K562 (cell line): ENCODE results near the gene KRT77. TPM values are rescaled to one million over a fixed set of nuclear protein-coding genes. Genes with fewer than 3 reads are reported as not detected.
A peak's percentile ranks its signal among the peaks of the same experiment; 100 is the strongest.

Experiments
- ATF1 ChIP-seq, 2 experiments: fragments of 450-650 bp in 1 of 2; IDR thresholded peaks; 2 replicates each; pipeline ENCODE4 v1.6.1; 2016; ENCODE audit warnings: missing compliant biosample characterization in 1 of 2, missing genetic modification characterization in 1 of 2
- CBFA2T2 ChIP-seq: fragments of 450-650 bp; conservative IDR thresholded peaks from 2 replicates; pipeline ENCODE4 v1.6.1; 2017; ENCODE audit warnings: mild to moderate bottlenecking
- CCNT2 ChIP-seq: IDR thresholded peaks from 2 replicates; pipeline ENCODE4 v1.6.1; 2011; ENCODE audit warnings: borderline replicate concordance, low read depth, mild to moderate bottlenecking, moderate library complexity, mixed read lengths, low read length; ENCODE audit not compliant: insufficient read length; ENCODE audit errors: extremely low read depth
- DACH1 ChIP-seq: fragments of 450-650 bp; IDR thresholded peaks from 2 replicates; pipeline ENCODE4 v1.6.1; 2018; ENCODE audit not compliant: partially characterized antibody
- DIDO1 ChIP-seq: fragments of 450-650 bp; IDR thresholded peaks from 2 replicates; pipeline ENCODE4 v1.6.1; 2016; ENCODE audit warnings: low read depth, missing biosample characterization, missing genetic modification characterization
- ESRRB ChIP-seq: fragments of 250-450 bp; sonication (Bioruptor Pico); IDR thresholded peaks from 2 replicates; pipeline ENCODE4 v1.5.0; 2020; ENCODE audit warnings: mild to moderate bottlenecking, moderate library complexity, borderline replicate concordance
- HLTF ChIP-seq: fragments of 450-650 bp; IDR thresholded peaks from 2 replicates; pipeline ENCODE4 v1.6.1; 2016
- IRF2 ChIP-seq: sonication (generic); formaldehyde crosslinking; IDR thresholded peaks from 2 replicates; pipeline ENCODE4 v1.8.1; 2022; ENCODE audit warnings: mild to moderate bottlenecking, missing genetic modification reagents
- KAT7 ChIP-seq: sonication (generic); formaldehyde crosslinking; IDR thresholded peaks from 2 replicates; pipeline ENCODE4 v1.8.0; 2022; ENCODE audit warnings: missing genetic modification reagents, mild to moderate bottlenecking, borderline replicate concordance
- NFIC ChIP-seq: fragments of 450-650 bp; IDR thresholded peaks from 2 replicates; pipeline ENCODE4 v1.6.1; 2017; ENCODE audit warnings: mild to moderate bottlenecking, inconsistent platforms
- PHF8 ChIP-seq: fragments of 200-600 bp; sonication (generic); IDR thresholded peaks from 2 replicates; pipeline ENCODE4 v1.6.1; 2012; ENCODE audit warnings: mixed run types, mild to moderate bottlenecking, inconsistent platforms, low read length, moderate library complexity, borderline replicate concordance
- POLR2AphosphoS2 ChIP-seq: IDR thresholded peaks from 2 replicates; pipeline ENCODE4 v1.6.1; 2012; ENCODE audit warnings: low read length, improper control_type of control experiment
- POLR2G ChIP-seq: fragments of 200-400 bp; formaldehyde crosslinking; IDR thresholded peaks from 2 replicates; pipeline ENCODE4 v1.6.1; 2017; ENCODE audit warnings: low read depth, mild to moderate bottlenecking, antibody characterized with exemption, low read length, moderate library complexity
- PTBP1 ChIP-seq: fragments of 200-400 bp; formaldehyde crosslinking; IDR thresholded peaks from 2 replicates; pipeline ENCODE4 v1.6.1; 2017; ENCODE audit warnings: low read depth, low read length
- RBBP5 ChIP-seq: fragments of 200-600 bp; sonication (generic); IDR thresholded peaks from 2 replicates; pipeline ENCODE4 v1.6.1; 2012; ENCODE audit warnings: borderline replicate concordance, mild to moderate bottlenecking, low read length, control low read depth, inconsistent platforms; ENCODE audit not compliant: insufficient read depth, poor library complexity, severe bottlenecking
- RBM25 ChIP-seq: fragments of 200-400 bp; formaldehyde crosslinking; IDR thresholded peaks from 2 replicates; pipeline ENCODE4 v1.6.1; 2018; ENCODE audit warnings: low read length, low read depth, moderate library complexity; ENCODE audit not compliant: severe bottlenecking
- RFX5 ChIP-seq: IDR thresholded peaks from 2 replicates; pipeline ENCODE4 v1.6.1; 2011; ENCODE audit warnings: low read depth, mild to moderate bottlenecking, improper control_type of control experiment, low read length
- RHOXF2B ChIP-seq: fragments of 250-450 bp; sonication (Bioruptor Pico); conservative IDR thresholded peaks from 2 replicates; pipeline ENCODE4 v1.5.1; 2021
- SMC3 ChIP-seq: conservative IDR thresholded peaks from 2 replicates; pipeline ENCODE4 v1.6.1; 2011; ENCODE audit warnings: low read depth, low read length, improper control_type of control experiment; ENCODE audit not compliant: insufficient read depth
- TAF7 ChIP-seq: fragments of 450-650 bp; IDR thresholded peaks from 2 replicates; pipeline ENCODE4 v1.6.1; 2016; ENCODE audit warnings: missing genetic modification characterization, missing compliant biosample characterization
- ZNF174 ChIP-seq: fragments of 250-450 bp; sonication (Bioruptor Pico); IDR thresholded peaks from 2 replicates; pipeline ENCODE4 v1.4.0; 2020; ENCODE audit warnings: mild to moderate bottlenecking
- ZNF57 ChIP-seq: fragments of 450-650 bp; formaldehyde crosslinking; IDR thresholded peaks from 2 replicates; pipeline ENCODE4 v1.4.0; 2020; ENCODE audit warnings: mild to moderate bottlenecking, moderate library complexity
- ZSCAN32 ChIP-seq: fragments of 450-650 bp; formaldehyde crosslinking; IDR thresholded peaks from 2 replicates; pipeline ENCODE4 v1.4.0; 2020; ENCODE audit warnings: mild to moderate bottlenecking, moderate library complexity
- polyA plus RNA-seq, 8 experiments: library from polyadenylated mRNA; depleted of rRNA in 4 of 8; stranded (reverse) in 5 of 8; unstranded in 3 of 8; fragments of >200 nt; fragmentation: Nextera tagmentation in 2 of 8; fragmentation: Illumina TruSeq in 1 of 8; extraction: Ambion mirVana in 2 of 8; extraction: Trizol in 1 of 8; gene quantifications; 2 replicates each; pipeline versions ENCODE4 v1.2.1 to v1.2.3, GENCODE V29; 2011 to 2014; ENCODE audit warnings: inconsistent platforms in 1 of 8, missing spikeins in 1 of 8
- total RNA-seq, 7 experiments: library from RNA; depleted of rRNA in 6 of 7; stranded (reverse); fragments of >200 nt in 6 of 7; fragmentation: Illumina TruSeq in 2 of 7; extraction: Trizol in 2 of 7; gene quantifications; 2 replicates each; pipeline versions ENCODE4 v1.2.1 to v1.2.3, GENCODE V29; 2011 to 2021; ENCODE audit warnings: low replicate concordance in 1 of 7
- TF ChIP-seq, protein P1 (sequence below): sonication (generic); formaldehyde crosslinking; IDR thresholded peaks from 2 replicates; pipeline ENCODE4 v1.9.0; 2022; ENCODE audit warnings: mild to moderate bottlenecking, missing genetic modification reagents
- TF ChIP-seq, protein P2 (sequence below): conservative IDR thresholded peaks from 2 replicates; pipeline ENCODE4 v1.6.1; 2011; ENCODE audit warnings: low read depth, mild to moderate bottlenecking, low read length; ENCODE audit not compliant: control insufficient read depth
- TF ChIP-seq, protein P3 (sequence below): sonication (generic); formaldehyde crosslinking; IDR thresholded peaks from 2 replicates; pipeline ENCODE4 v1.8.0; 2022; ENCODE audit warnings: mild to moderate bottlenecking, low read depth, missing genetic modification reagents

KRT77 gene
- total and polyA plus RNA-seq, 9 of the 15 experiments (the other 6 are each of a cell fraction or from before 2014, with no cell fraction given), result not detected

DNA sequence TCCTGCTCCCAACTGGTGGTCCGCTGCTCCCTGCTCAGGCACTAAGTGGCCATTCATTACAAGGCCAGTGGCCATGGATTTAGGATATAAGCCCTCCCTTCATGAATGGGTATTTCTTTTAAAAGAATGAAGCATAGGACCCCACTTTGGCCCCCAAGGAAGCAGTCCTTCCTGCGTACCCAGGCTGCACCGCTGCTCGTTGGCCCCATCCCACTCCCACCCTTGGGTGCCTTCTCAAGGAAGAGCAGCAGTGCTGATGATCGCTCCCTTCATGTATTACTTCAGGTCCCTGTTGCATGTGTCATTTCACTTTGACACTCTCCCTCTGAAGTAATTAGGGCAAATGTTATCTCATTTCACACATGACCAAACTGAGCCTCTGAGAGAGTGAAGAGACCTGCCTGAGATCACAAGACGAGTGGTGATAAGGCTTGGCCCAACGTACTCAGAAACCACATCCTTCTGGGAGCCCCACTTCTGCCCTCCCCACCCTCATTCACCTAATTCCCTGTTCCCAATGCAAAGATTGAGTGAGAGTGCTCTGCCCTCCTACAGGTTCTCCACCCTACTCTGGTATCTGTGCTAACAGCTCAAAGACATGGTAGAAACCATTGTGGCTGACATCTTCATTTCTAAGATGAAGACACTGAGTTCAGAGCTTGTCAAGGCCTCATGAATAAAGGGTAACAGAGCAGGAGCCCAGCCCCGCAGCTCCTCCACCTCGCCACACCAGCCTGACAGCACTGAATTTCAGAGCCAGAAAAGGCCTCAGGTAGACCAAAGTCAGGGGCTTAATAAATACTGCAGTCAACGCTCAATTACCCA lies 41.0 kb downstream of the KRT77 start (continued):
- TF ChIP-seq NFIC (peak; percentile 92), POLR2G (no peak), ZNF174 (CRISPR knock-in tag) (no peak), DIDO1 (no peak), HLTF (no peak; the same call in 1 of the 2 replicates), KAT7 (CRISPR knock-in tag) (no peak), RHOXF2B (CRISPR knock-in tag) (no peak), ATF1 (CRISPR knock-in tag; IDR thresholded peaks at IDR 0.05) (no peak), ATF1 (tag; IDR thresholded peaks at IDR 0.05) (peak; percentile 85), IRF2 (CRISPR knock-in tag) (no peak), PTBP1 (no peak), CCNT2 (peak; percentile 95), POLR2AphosphoS2 (no peak), ESRRB (CRISPR knock-in tag) (no peak), RBM25 (no peak), RBBP5 (peak; percentile 87), ZNF57 (CRISPR knock-in tag) (no peak), PHF8 (no peak), DACH1 (peak; percentile 84), ZSCAN32 (no peak), SMC3 (no peak), RFX5 (no peak), CBFA2T2 (peak; percentile 98), TAF7 (no peak)
- TF ChIP-seq, protein P1, sequence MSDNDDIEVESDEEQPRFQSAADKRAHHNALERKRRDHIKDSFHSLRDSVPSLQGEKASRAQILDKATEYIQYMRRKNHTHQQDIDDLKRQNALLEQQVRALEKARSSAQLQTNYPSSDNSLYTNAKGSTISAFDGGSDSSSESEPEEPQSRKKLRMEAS, result peak; percentile 48
- TF ChIP-seq, protein P2, sequence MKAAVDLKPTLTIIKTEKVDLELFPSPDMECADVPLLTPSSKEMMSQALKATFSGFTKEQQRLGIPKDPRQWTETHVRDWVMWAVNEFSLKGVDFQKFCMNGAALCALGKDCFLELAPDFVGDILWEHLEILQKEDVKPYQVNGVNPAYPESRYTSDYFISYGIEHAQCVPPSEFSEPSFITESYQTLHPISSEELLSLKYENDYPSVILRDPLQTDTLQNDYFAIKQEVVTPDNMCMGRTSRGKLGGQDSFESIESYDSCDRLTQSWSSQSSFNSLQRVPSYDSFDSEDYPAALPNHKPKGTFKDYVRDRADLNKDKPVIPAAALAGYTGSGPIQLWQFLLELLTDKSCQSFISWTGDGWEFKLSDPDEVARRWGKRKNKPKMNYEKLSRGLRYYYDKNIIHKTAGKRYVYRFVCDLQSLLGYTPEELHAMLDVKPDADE, result peak; percentile 81
- TF ChIP-seq, protein P3, sequence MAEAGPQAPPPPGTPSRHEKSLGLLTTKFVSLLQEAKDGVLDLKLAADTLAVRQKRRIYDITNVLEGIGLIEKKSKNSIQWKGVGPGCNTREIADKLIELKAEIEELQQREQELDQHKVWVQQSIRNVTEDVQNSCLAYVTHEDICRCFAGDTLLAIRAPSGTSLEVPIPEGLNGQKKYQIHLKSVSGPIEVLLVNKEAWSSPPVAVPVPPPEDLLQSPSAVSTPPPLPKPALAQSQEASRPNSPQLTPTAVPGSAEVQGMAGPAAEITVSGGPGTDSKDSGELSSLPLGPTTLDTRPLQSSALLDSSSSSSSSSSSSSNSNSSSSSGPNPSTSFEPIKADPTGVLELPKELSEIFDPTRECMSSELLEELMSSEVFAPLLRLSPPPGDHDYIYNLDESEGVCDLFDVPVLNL (CRISPR knock-in tag), result no peak
